ENCODE data around the gene ATXN1.

The ATXN1 gene

DNA sequence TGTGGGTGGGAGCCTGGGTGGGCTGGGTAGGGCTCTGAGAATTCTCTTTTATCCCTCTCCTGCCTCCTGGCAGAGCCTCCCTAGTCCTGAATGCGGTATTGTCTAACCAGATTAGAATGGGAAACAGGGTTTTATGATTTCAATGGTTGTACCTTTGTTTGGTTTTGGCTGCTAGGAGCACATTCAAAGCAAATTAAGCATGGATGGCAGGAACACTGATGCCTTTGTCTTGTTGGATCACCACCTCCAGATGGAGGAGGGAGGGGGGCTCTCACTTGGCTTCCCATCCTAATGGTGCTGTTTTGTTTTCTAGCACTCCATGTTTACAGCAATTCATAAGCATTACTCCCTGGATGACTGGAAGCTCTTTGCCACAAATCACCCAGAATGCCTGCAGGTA is 511.3 kb downstream of the ATXN1 start:
- DNase-seq (ENCODE audit: low spot score) = no peak

Data from RKO (cell line).